ENCODE results near the gene PCYT2.
"Not testable (repeated sequence)": the region's sequence is repeated elsewhere in the genome, so short reads cannot be mapped to it uniquely, and the experiment has no call there.

Gene PCYT2

DNA sequence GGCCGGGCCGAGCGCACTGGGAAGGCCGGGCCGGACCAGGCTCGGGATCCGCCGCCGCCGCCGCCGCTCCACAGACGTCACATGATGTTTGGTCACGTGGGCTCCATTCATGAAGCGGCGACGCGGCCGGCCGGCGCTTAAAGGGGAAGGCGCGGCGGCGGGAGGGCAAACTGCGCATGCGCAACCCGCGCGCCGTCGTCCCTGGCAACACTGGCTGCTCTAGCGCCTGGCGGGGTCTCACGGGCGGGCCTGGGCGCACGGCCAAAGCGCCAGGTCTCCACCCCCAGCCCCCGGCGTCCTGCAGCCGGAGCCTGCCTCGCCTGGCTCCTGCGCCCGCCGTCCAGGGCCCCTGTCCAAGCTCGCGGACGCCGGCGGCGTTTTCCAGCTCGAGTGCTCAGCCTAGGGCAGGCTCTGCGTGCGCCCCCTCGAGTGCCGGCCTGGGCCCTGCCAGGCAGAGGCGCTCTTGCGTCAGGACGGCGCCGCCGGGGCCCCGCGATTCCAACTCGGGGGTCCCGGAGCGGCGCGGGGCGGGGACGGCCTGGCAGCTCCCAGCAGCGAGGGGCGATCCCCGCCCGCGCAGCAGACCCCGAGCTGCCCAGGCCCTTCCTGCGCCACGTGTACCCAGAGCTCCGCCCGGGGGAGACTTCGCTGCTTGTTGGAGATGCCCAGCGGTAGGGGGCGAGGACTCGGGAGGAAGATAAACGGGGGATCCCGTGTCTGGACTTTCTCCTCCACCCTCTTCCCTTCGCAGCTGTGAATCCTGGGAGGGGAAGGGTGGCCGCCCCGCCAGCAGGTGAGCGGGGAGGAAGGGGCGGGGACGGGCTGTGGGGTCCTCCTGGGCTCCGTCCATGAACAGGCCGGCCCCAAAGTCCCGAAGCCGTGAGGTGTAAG is 16.7 kb upstream of the PCYT2 start, which contains the start of gene MAFG:
MAFG (minus strand) TSS at position 83 of the 891 bp plus-strand sequence. CDS start 4,550 bp downstream, outside the sequence.
- peak; percentile 80 to 85 (median 82) for DNase-seq (ENCODE audit: low read depth in 2 of 3, low spot score in 2 of 3)

DNA sequence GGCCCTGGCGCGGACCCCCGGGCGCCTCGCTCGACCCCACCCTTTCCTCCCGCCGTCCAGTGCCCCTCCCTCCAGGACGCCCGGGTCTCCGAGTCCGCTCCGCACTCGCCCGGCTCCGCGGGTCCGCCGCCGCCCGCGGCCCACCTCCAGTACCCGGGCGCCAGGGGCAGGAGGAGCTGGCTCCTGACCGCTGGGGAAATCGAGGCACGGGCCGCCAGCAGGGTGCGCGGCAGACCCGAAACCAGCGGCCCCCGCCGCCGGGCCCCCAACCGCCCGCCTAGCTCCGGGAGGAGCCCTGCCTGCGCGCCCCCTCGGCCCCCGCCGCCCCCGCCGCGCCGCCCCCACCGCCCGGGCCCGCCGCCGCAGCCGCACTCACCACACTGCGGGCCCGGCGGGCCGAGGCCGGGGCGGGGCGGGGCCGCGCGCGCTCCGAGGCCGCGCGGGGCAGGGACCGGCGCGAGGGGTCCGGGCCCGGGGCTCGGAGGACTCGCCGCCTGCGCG is 16.0 kb upstream of the PCYT2 start:
- no peak for DNase-seq (ENCODE audit: low read depth in 2 of 3, low spot score in 2 of 3)

DNA sequence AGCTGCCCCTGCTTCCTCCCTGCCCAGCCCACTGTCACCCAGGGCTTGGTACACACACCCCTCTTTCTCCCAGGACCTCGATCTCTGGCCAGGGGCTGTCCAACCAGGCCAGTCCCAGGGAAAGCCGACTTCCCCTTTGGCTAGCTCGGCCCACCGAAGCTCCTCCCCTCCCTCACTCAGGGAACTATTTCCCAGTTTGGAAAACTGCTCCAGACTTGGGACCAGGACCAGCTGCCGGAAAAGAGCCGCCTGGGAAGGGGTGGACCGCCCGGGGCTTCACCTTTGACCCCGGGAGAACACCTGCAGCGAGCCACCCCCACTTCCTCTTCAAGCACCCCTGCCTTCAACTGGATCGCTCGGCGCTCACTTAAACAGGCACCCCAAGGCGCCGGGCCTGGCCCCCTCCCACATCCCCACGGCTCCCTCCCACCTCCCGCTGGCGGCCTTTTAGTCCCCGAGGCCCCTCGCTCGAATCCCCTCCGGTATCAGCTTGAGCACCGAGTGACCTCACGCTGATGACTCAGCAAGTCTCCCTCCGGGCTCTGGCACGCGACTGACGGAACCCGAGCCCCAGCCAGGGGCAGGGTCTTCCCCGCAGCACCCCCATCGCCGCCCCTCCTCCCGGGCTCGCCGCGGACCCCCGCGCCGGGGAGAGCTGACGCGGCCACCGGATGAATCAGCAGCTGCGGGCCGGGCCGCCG is 15.4 kb upstream of the PCYT2 start:
- no peak for DNase-seq (ENCODE audit: low read depth in 2 of 3, low spot score in 2 of 3)

DNA sequence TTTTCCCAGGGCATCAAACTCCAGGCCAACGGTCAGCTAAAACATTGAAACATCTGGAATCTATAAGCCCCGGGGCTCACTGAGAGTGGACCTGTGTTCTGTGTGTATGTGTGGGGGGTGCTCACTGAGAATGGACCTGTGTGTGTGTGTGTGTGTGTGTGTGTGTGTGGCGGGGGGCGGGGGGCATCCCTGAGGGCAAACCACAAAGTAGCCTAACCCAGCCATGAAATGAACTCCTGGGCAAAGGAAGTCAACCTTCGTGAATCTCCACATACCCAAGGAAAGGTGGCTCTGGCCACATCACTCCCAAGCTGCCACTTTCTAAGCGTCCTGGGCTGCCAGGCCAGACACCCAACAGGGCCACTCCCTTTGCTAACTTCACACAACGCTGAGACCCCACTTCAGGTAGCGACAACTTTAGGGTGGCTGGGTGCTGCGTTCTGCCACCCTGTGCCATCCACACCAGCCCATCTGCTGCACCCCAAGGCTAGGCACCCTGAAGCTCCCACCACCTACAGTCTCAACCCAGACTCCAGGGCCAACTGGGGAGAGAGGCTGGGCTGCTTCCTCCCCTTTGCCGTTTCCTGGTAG is 14.8 kb upstream of the PCYT2 start:
- DNase-seq (ENCODE audit: low read depth in 2 of 3, low spot score in 2 of 3) = no peak

GRCh38 chr17:81924557-81925532 is 13.6 kb upstream of the PCYT2 start:
- DNase-seq (ENCODE audit: low read depth in 2 of 3, low spot score in 2 of 3) = no peak

- DNase-seq (ENCODE audit: low read depth in 2 of 3, low spot score in 2 of 3) = no peak
Measured at GRCh38 chr17:81923302-81924260, 12.4 kb upstream of the PCYT2 start.

- DNase-seq (ENCODE audit: low read depth in 2 of 3, low spot score in 2 of 3) = no peak
Measured at GRCh38 chr17:81922566-81923301, 11.5 kb upstream of the PCYT2 start.

GRCh38 chr17:81921996-81922565 is 10.9 kb upstream of the PCYT2 start:
- DNase-seq (ENCODE audit: low read depth in 2 of 3, low spot score in 2 of 3) = no peak

DNA sequence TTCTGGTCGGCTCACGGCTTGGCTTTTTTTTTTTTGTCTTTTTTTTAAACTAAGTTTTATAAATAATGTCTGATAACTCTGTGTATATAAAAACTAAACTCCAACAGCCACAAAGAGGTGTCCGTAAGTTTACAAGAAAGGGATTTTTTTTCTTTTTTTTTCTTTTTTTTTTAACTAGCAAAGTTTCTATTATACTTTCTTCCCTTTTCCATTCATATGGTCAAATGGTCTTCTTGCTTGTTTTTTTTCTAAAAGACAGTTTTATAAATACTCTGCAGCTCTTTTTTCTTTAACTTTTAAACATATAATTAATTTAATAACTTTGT is 10.3 kb upstream of the PCYT2 start:
- DNase-seq (ENCODE audit: low read depth in 2 of 3, low spot score in 2 of 3) = no peak

DNA sequence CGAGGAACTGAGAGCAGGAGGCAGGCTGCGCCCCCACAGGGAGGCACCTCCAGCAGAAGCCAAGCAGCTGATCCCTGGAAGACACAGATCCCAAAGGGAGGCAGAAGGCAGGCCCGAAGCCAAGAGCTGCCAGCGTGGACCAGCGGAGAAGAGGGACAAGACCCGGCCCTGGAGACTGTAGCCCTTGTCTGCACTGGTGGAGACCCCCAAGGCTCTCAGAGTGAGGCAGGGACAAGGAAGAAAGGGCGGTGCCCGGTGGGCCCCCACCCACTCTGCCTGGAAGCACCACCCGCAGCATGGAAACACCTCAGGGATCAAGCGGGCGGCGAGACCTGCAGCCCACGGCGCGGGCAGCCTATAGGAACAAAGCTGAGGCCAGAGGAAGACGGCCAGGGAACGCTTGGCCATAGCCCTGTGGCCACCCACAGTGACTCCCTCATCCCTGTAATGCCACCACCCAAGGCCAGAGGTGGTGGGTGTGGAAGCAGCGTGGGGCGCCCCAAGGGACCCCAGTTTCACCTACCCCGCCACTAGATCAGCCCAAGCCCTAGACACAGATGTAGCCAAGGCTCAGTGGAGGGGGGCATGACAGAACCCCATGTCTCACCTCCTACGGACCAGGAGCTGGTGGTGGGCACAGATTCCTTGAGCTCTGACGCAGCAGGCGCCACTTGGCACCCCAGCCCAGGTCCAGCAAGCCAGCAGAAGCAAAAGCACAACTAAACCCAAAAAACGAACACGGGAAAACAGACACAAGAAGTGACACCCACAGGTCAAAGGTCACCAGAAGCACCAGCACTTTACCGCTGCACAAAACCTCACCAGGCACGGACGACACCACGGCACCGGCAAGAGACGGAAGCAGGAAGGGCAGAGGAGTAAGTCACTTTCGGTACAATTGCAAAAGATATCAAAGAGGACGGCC is 9.7 kb upstream of the PCYT2 start:
- DNase-seq (ENCODE audit: low read depth in 2 of 3, low spot score in 2 of 3) = no peak

DNA sequence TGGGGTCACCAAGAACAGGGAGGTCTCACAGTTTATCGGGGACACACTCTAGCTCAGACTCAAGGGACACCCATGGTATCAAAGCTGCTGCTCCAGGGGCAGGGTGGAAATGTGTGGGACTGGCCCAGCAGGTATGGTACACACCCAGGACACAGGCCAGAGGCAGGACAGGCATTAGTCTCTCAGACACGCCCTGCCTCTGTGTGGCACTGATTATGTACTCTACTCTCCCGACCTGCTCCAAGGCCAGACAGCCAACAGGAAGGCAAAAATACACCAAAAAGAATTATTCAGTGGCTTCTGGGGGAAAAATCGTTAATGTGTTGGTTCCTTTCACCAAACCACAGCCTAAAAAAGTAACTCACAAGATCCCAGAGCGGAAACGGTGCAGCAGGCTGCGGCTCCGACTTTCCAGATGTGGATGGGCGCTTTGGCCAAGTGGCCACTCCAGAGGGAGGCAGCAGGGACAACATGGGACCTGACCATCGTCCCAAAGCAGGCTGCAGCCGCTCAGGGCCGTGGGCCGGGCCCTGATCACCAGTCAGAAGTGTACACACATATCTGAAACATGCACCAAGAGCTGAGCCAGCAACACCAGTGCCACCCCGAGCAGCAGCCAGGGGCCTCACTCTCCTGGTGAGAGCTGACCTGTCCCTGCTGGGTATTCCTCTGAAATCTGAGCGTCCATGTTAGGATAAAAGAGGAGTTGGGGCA is 7.8 kb upstream of the PCYT2 start:
- no peak for DNase-seq (ENCODE audit: low read depth in 2 of 3, low spot score in 2 of 3)

- DNase-seq (ENCODE audit: low read depth in 2 of 3, low spot score in 2 of 3) = not testable (repeated sequence)
Measured at GRCh38 chr17:81918333-81918669, 7.1 kb upstream of the PCYT2 start.

DNA sequence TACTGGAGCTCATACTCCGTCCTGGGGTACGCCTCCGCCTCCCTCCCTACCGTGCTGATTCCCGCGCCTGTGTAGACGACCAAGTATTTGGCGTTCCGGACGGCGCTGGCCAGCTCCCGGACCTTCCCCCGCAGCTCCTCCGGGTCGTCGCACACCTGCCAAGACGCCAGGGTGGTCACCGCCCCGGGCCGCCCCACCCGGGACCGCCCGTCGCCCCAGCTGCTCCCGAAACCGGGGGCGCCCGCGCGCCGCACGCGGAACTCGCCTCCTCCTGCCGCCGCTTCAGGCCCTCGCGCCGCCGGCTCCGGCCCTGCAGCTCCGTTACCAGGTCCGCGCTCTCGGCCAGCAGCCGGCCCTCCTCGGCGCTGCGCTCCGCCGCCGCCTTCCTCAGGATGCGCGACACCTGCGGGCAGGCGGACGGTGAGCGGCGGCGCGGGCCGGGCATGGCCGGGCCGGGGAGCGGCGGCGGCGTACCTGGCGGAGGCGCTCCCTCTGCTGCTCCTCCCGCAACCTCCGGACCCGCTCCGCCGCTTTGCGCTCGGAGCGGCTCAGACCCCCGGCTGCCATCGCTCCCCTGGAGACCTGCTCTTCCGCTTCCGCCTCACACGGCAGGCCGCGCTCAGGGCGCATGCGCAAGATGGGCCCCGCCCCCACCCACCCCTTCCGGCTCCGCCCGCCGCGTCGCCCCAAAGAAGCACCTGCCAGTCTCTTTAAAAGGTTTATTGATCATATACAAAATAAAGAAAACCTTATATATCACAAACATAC is 6.5 kb upstream of the PCYT2 start, which contains the start of gene SIRT7:
SIRT7 (minus strand) TSS at position 612 of the 768 bp plus-strand sequence; CDS start at position 567, 45 bp downstream.
- peak; percentile 56 to 77 (median 63) for DNase-seq (ENCODE audit: low read depth in 2 of 3, low spot score in 2 of 3)

DNA sequence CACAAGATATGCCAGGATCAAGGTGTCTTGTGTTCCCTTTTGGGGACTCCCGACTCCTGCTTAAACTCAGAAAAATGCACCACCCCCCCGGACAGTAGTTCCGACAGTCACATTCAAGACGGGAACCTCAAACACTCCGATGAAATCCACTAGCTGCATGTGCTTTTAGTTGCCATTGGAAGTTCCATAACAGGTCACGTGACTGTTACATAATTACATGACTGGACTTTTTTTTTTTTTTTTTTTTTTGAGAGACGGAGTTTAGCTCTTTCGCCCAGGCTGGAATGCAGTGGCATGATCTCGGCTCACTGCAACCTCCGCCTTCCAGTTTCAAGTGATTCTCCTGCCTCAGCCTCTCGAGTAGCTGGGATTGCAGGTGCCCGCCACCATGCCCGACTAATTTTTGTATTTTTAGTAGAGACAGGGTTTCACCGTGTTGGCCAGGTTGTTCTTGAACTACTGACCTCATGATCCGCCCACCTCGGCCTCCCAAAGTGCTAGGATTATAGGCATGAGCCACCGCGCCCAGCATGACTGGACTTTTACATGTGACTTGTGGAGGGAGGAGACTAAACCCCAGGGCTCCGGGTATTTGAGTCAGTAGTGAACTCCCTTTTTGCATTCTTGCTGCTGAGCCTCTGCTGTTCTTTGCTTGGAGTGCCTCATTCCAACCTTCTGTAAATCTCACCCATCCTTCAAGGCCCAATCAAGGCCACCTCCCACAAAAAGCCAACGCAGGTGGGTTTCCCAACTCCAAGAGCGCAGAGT is 5.2 kb upstream of the PCYT2 start:
- DNase-seq (ENCODE audit: low read depth in 2 of 3, low spot score in 2 of 3) = no peak

DNA sequence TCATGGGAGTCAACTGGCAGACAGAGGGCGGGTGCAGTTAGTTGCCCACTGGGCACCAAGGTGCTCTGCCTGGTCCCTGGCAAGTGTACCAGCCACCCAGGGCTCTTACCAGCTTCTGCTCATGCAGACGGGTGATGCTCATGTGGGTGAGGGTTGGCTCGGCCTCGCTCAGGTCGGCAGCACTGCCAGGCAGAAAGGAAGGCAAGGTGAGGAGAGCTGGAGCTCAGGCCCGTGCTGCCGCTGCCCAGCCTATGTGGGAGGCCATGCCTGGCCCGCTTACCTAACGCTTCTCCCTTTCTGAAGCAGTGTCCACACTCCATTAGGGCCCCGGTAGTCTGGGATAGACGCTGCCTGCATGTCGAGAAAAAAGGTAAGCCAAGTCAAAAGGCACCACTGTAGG is 4.1 kb upstream of the PCYT2 start:
- no peak for DNase-seq (ENCODE audit: low read depth in 2 of 3, low spot score in 2 of 3)

All from activated CD8-positive, alpha-beta memory T cell treated with anti-CD3 and anti-CD28 coated beads for 48 hours (primary cell).